T-helper 2 cell treated with Interferon-gamma antibody and Interleukin-4, amounts not matched to agents 5 μg/mL and 100 μg/mL, for 36 hours (primary cell): ENCODE data around the gene FAM124B.
A peak's percentile ranks its signal among the peaks of the same experiment; 100 is the strongest.

Experiments used
- DNase-seq: peaks from one replicate; pipeline ENCODE4 v3.0.0; 2021; ENCODE audit warnings: low spot score
- H3K27ac Mint-ChIP-seq: one replicate; pipeline ENCODE4 v1.8.0; 2021; ENCODE audit warnings: mild to moderate bottlenecking, mixed read lengths
- H3K27me3 Mint-ChIP-seq: one replicate; pipeline ENCODE4 v1.8.0; 2021; ENCODE audit warnings: low read depth, mixed read lengths
- H3K36me3 Mint-ChIP-seq: one replicate; pipeline ENCODE4 v1.8.0; 2021; ENCODE audit warnings: low read depth, mixed read lengths
- H3K4me1 Mint-ChIP-seq: one replicate; pipeline ENCODE4 v1.8.0; 2021; ENCODE audit warnings: low read depth, mixed read lengths
- H3K4me3 Mint-ChIP-seq: one replicate; pipeline ENCODE4 v1.8.0; 2022; ENCODE audit warnings: mild to moderate bottlenecking, moderate library complexity, mixed read lengths
- H3K9me3 Mint-ChIP-seq: one replicate; pipeline ENCODE4 v1.8.0; 2021; ENCODE audit warnings: mixed read lengths

The FAM124B gene

DNA sequence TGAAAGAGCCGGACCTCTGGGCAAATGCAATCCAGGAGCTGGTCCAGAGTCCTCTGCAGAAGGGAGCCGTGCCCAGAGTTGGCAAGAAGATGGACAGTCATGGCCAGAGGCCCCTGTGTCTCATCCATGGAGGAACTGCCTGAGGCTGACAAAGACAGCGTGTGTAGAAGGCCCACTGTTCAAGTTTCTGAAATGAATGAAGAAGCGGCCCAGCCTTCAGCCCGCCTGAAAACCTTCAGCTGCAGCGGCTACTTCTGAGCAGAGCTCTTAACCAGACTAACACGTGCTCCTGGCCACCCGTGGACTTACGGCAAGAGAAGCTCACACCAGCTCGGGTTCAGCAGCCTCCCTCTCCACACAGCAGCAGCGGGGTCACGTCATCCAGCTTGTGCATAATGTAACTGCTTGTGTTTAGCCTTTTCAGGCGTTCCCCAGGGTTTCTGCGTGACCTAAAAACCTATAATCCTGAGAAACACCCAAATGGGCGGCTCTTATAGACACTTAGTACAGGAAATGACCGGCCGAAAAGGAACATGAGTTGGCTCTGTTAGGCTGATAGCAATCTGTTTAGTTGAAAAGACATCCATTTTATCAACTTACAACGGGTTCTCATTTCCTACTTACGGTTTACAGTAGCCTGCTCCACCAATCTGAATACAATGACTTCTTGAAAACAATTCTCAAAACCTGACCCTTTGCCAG lies at the start of gene FAM124B:
FAM124B (minus strand) TSS at position 467 of the 702 bp plus-strand sequence; CDS start at position 128, 339 bp downstream.
- H3K27me3 Mint-ChIP-seq, result no peaks in the 10 kb centered on the region
- H3K36me3 Mint-ChIP-seq, result peaks cover 11% of the 10 kb centered on the region
- peak within 1 kb of the TSS; percentile 87 for H3K4me3 Mint-ChIP-seq
- peak within 1 kb of the TSS; percentile 95 for H3K27ac Mint-ChIP-seq
- peak; percentile 60 for DNase-seq
- no peaks in the 10 kb centered on the region for H3K9me3 Mint-ChIP-seq
- H3K4me1 Mint-ChIP-seq, result peaks cover 18% of the 10 kb centered on the region

GRCh38 chr2:224449212-224450147 lies 47.6 kb upstream of the FAM124B start:
- no peak for DNase-seq
- Mint-ChIP-seq H3K36me3 (peaks cover 2% of the 10 kb centered on the region), H3K27me3 (peaks cover 28% of the 10 kb centered on the region), H3K9me3 (no peaks in the 10 kb centered on the region), H3K27ac (no peak overlapping the region), H3K4me1 (no peaks in the 10 kb centered on the region), H3K4me3 (no peak overlapping the region)

DNA sequence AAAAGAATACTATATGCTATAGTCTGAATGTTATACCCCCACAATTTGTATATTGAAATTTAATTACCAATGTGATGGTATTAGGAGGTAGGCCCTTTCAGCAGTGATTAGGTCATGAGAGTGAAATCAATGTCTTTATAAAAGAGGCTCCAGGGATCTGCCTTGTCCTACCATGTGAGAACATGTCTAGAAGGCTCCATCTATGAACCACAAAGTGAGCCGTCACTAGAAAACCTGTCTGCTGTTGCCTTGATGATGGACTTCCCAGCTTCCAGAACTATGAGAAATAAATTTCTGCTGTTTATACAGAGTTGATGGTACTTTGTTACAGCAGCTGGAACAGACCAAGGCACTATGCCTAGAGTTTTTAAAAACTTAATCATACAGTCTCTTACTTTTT lies 46.3 kb upstream of the FAM124B start:
- DNase-seq, result no peak
- no peak overlapping the region for H3K27ac Mint-ChIP-seq
- H3K36me3 Mint-ChIP-seq, result no peaks in the 10 kb centered on the region
- H3K9me3 Mint-ChIP-seq, result no peaks in the 10 kb centered on the region
- H3K4me1 Mint-ChIP-seq, result no peaks in the 10 kb centered on the region
- peaks cover 35% of the 10 kb centered on the region for H3K27me3 Mint-ChIP-seq
- no peak overlapping the region for H3K4me3 Mint-ChIP-seq

DNA sequence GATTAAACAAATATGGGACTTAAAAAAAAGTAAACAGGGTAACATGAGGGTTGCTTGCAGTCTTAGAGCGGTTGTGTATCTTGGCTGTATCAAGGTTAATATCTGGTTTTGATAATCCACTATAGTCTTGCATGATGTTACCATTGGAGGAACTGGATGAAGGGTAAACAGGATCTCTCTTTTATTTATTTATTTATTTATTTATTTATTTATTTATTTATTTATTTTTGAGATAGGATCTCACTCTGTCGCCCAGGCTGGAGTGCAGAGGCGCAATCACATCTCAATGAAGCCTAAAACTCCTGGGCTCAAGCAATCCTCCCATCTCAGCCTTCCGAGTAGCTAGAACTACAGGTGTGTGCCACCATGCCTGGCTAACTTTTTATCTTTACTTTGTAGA lies 42.9 kb upstream of the FAM124B start:
- Mint-ChIP-seq H3K36me3 (no peaks in the 10 kb centered on the region), H3K27ac (no peak overlapping the region), H3K4me3 (no peak overlapping the region), H3K27me3 (peaks cover 51% of the 10 kb centered on the region), H3K9me3 (no peaks in the 10 kb centered on the region), H3K4me1 (peaks cover 3% of the 10 kb centered on the region)
- DNase-seq, result no peak

GRCh38 chr2:224444021-224444420 lies 42.1 kb upstream of the FAM124B start:
- H3K9me3 Mint-ChIP-seq, result no peaks in the 10 kb centered on the region
- H3K4me3 Mint-ChIP-seq, result peak overlapping the region; percentile 19
- no peak overlapping the region for H3K27ac Mint-ChIP-seq
- no peak for DNase-seq
- H3K4me1 Mint-ChIP-seq, result peaks cover 3% of the 10 kb centered on the region
- H3K27me3 Mint-ChIP-seq, result peaks cover 45% of the 10 kb centered on the region
- no peaks in the 10 kb centered on the region for H3K36me3 Mint-ChIP-seq

DNA sequence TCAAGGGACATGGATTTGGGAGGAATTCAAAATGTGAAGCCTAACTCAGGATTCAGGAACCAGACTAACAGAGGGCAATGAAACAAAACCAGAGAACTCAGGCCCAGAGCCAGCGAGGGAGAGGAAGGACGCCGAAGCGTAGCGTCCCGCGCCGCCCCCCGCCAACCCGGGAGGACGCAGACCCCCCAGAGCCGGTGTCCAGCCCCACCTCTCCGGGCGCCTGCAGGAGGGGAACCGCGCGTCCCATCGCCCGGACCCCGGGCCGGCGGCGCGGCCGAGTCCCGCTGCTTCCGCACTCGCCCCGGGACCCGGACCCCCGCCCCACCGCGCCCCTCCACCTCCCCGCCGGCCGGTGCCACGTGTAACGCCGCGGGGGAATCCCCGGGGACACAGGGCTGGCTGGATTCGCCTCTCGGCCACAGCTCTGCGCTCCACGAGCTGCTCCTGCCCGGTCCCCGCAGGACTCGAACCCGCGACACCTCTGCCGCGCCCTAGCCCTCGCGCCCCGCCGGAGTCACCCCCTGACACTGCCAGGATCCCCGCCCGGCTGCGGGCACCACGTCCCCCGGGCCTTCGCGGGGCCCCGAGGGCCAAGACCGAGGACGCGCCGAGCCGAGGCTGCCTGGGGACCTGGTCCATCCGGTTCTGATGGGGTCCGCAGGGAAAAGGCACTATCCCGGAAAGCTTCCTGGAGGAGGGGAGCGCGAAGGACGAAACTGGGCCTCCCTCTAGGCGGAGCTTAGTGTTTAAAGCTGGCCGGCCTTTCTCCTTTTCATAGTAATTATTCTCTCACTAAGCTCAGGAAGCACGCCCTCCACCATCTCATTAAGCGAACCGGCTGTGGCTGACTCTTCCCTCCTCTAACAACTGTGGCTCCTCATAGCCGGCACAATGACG lies 40.4 kb upstream of the FAM124B start:
- Mint-ChIP-seq H3K36me3 (no peaks in the 10 kb centered on the region), H3K27me3 (peaks cover 45% of the 10 kb centered on the region), H3K9me3 (no peaks in the 10 kb centered on the region), H3K4me3 (peak overlapping the region; percentile 77), H3K4me1 (peaks cover 3% of the 10 kb centered on the region), H3K27ac (no peak overlapping the region)
- no peak for DNase-seq

DNA sequence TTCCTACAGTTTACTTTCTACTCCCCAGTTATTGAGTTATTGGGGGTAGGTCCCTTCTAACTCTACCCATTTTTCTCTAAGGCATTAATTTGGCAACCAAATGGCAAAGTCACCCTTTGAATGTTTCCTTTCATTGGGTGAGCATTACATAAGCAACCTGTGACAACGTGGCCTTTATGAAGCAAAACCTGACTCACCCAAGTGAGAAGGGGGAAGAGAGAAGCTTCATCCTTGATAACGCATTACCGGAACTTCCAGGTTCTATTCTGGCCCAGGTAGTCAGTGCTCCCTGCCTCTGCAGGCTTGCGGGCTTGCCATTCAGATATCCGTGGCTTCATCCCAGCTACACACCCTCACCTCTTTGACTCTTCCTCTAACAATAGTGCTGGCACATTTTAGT lies 39.1 kb upstream of the FAM124B start:
- Mint-ChIP-seq H3K27me3 (peaks cover 43% of the 10 kb centered on the region), H3K4me3 (peak overlapping the region; percentile 77), H3K9me3 (no peaks in the 10 kb centered on the region), H3K36me3 (no peaks in the 10 kb centered on the region), H3K27ac (no peak overlapping the region), H3K4me1 (peaks cover 3% of the 10 kb centered on the region)
- DNase-seq, result no peak

GRCh38 chr2:224438726-224439125 lies 36.8 kb upstream of the FAM124B start:
- Mint-ChIP-seq H3K27me3 (peaks cover 34% of the 10 kb centered on the region), H3K36me3 (no peaks in the 10 kb centered on the region), H3K9me3 (no peaks in the 10 kb centered on the region), H3K27ac (no peak overlapping the region), H3K4me3 (no peak overlapping the region), H3K4me1 (peaks cover 3% of the 10 kb centered on the region)
- no peak for DNase-seq

DNA sequence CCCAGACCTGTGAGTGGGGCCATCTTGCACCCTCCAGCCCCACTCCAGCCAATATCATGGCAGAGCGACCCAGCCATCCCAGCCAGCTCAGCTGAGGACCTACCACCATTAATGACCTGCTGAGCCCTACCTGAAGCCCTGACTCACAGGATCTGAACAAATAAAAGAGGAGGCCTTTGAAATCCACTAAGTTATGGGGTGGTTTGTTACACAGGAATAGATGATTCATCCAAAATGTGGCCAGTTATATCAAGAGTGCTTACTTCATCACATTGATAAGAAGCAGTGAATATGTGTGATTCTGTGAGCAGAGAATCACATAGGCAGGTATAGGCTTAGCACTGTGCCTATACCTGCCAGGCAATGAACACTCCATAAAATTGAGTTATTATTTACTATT lies 34.7 kb upstream of the FAM124B start:
- Mint-ChIP-seq H3K9me3 (no peaks in the 10 kb centered on the region), H3K36me3 (no peaks in the 10 kb centered on the region), H3K4me1 (peaks cover 7% of the 10 kb centered on the region), H3K4me3 (no peak overlapping the region), H3K27me3 (peaks cover 21% of the 10 kb centered on the region), H3K27ac (no peak overlapping the region)
- DNase-seq, result no peak

DNA sequence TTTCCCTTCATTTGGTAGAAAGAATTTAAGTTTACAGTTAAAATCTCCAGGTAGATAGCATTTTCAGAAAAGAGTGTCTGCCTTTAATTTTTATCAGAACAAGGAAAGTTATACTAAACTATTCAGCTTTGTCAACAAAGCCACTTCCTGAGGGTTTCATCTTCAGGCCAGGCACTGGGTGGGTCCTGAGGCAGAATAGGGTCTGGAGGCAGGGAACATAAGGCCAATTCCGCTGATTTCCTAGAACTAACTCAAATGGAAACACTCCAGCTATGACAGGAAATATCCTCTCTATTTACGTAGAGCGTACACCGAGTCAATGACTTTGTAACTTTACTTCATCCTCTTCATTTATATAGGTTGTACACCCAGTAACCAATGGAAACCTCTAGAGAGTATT lies 32.7 kb upstream of the FAM124B start:
- H3K4me1 Mint-ChIP-seq, result peaks cover 7% of the 10 kb centered on the region
- DNase-seq, result no peak
- H3K9me3 Mint-ChIP-seq, result no peaks in the 10 kb centered on the region
- H3K27ac Mint-ChIP-seq, result no peak overlapping the region
- H3K4me3 Mint-ChIP-seq, result no peak overlapping the region
- no peaks in the 10 kb centered on the region for H3K36me3 Mint-ChIP-seq
- H3K27me3 Mint-ChIP-seq, result peaks cover 3% of the 10 kb centered on the region

DNA sequence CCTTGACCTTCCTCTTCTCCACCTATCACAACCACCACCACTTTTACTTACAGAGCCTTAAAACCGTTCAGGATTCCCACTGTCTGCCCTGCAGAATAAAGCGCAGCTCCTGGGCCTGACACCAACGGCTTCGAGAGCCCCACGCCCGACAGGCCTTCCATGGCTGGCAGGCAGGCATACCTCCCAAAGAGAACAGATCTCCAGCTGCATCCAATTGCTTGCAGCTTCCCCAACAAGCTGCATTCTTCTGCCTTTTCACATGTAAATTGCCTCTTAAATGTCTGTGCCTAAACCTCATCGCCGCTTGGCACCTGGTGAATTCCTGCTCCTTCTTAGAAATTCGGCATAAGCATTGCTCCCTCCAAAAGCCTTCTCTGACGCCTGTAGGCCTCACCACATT lies 31.5 kb upstream of the FAM124B start:
- Mint-ChIP-seq H3K36me3 (no peaks in the 10 kb centered on the region), H3K9me3 (no peaks in the 10 kb centered on the region), H3K4me1 (peaks cover 7% of the 10 kb centered on the region), H3K4me3 (no peak overlapping the region), H3K27ac (no peak overlapping the region), H3K27me3 (no peaks in the 10 kb centered on the region)
- no peak for DNase-seq

DNA sequence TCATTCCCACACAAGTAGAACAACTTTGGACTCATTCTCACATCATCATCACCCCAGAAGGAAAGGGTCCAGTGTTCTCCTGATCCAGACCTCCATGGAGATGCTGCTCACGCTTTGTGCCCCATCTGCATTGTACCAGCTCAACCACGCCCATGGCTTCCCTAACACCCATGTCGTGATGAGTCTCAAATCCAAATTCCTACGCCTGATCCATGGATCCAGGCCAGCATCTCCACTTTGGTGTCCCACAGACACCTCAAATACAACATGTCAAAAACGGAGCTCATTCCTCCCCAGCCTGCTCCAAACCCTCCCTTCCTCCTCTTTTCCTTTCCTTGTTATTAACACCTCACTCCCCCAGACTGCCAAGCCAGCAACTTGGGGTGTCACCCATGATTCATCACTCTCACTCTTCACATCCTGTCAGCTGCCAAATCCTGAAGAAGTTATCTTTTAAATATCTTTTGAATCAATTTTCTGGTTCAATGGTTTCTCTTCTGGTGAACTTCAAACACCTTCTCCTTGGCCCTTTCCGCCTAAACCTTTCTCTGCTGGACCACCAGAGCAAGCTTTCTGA lies 30.2 kb upstream of the FAM124B start:
- no peaks in the 10 kb centered on the region for H3K27me3 Mint-ChIP-seq
- peaks cover 7% of the 10 kb centered on the region for H3K4me1 Mint-ChIP-seq
- H3K9me3 Mint-ChIP-seq, result no peaks in the 10 kb centered on the region
- no peaks in the 10 kb centered on the region for H3K36me3 Mint-ChIP-seq
- DNase-seq, result no peak
- no peak overlapping the region for H3K4me3 Mint-ChIP-seq
- H3K27ac Mint-ChIP-seq, result no peak overlapping the region

- no peaks in the 10 kb centered on the region for H3K9me3 Mint-ChIP-seq
- DNase-seq, result no peak
- H3K27me3 Mint-ChIP-seq, result peaks cover 5% of the 10 kb centered on the region
- H3K4me1 Mint-ChIP-seq, result peaks cover 7% of the 10 kb centered on the region
- no peaks in the 10 kb centered on the region for H3K36me3 Mint-ChIP-seq
- no peak overlapping the region for H3K4me3 Mint-ChIP-seq
- no peak overlapping the region for H3K27ac Mint-ChIP-seq
Measured at GRCh38 chr2:224429441-224429810, 27.5 kb upstream of the FAM124B start.
